Pancreas (tissue), 10 donors: ENCODE measurements around the gene SYNDIG1. TPM values are rescaled to one million over a fixed set of nuclear protein-coding genes. Genes with fewer than 3 reads are reported as not detected.

Experiments used
- ATAC-seq, 4 donors: fragments of 200-7000 bp; cut with Tn5 transposase; one replicate each; pipeline versions ENCODE4 v1.8.0 to v1.9.1; 2020; ENCODE audit warnings: mild to moderate bottlenecking in 4 of 4, moderate library complexity in 4 of 4
- DNase-seq, 6 donors: peaks; one replicate each; pipeline ENCODE4 v3.0.0-alpha.2; 2020
- FAIRE-seq: peaks from 2 replicates; lab custom pipeline; 2012; peaks lifted over from hg19 to GRCh38; lab: Jason Lieb, UNC
- H3K27ac ChIP-seq, 4 donors: fragments of 200-600 bp; sonication (generic); 1 replicate in 3 of 4; 2 replicates in 1 of 4; pipeline versions ENCODE4 v1.5.0 to v1.8.0; 2020
- H3K27me3 ChIP-seq, 4 donors: fragments of 200-600 bp; one replicate each; pipeline ENCODE4 v1.8.0; 2021
- H3K36me3 ChIP-seq, 3 donors: fragments of 200-600 bp; sonication (generic) in 1 of 3; one replicate each; pipeline versions ENCODE4 v1.5.0 to v1.8.0; 2020 to 2021
- H3K4me1 ChIP-seq, 3 donors: fragments of 200-600 bp; one replicate each; pipeline ENCODE4 v1.8.0; 2021
- H3K4me3 ChIP-seq, 4 donors: fragments of 200-600 bp; sonication (generic) in 2 of 4; one replicate each; pipeline versions ENCODE4 v1.5.0 to v1.8.0; 2020 to 2021
- H3K9me3 ChIP-seq, 4 donors: fragments of 200-600 bp; one replicate each; pipeline ENCODE4 v1.8.0; 2021
- WGBS, 2 donors: extraction: QIAGEN DNeasy Blood & Tissue Kit; methylation state at CpG; one replicate each; pipeline ENCODE4 v1.1.7; 2013; 5-methylcytosine and 5-hydroxymethylcytosine counted together
- intact Hi-C, 3 donors: fragments of 100-400 bp; cut with DNase I; formaldehyde crosslinking; loops; one replicate each; pipeline versions ENCODE4 v1.11.1 to v1.14.2; 2022
- polyA plus RNA-seq, 2 donors: library from polyadenylated mRNA; stranded (reverse); fragments of 200-250 nt; gene quantifications; one replicate each; pipeline ENCODE4 v1.2.3, GENCODE V29; 2013
- total RNA-seq, 6 donors: library from RNA; stranded (reverse); fragmentation: NEBNext Ultra II Directional in 4 of 6; extraction: Animal tissue kit (Norgen Biotek cat#: 25700) in 4 of 6; gene quantifications; one replicate each; pipeline versions ENCODE4 v1.2.1 to v1.2.4, GENCODE V29; 2021 to 2023
- TF ChIP-seq, protein P1 (sequence below), 4 donors: fragments of 200-600 bp; sonication (generic) in 3 of 4; IDR thresholded peaks; one replicate each; pipeline versions ENCODE4 v1.5.0 to v1.8.0; 2021; ENCODE audit warnings: antibody characterized with exemption in 4 of 4
- donor health status: healthy with polysubstance abuse.
- donor health status: DM: no; HTN: no; CAD: no; lungs with moderate emphysema.
- donor health status: DM: no; HTN: no; CAD: no.
- donor health status: control.
- donor health status: control.
- donor health status: Bipolar disorder and iron deficiency.
- donor health status: DM: yes; HTN: yes; CAD: no.
- donor health status: DM: no; HTN: no; CAD: no.
- donor health status: DM: no; HTN: no; CAD: no.
- donor health status: DM: yes; HTN: yes; CAD: no.

SYNDIG1 gene
- total and polyA plus RNA-seq, 8 donors = 0.04 to 0.46 (median 0.23) TPM; not detected in 1

DNA sequence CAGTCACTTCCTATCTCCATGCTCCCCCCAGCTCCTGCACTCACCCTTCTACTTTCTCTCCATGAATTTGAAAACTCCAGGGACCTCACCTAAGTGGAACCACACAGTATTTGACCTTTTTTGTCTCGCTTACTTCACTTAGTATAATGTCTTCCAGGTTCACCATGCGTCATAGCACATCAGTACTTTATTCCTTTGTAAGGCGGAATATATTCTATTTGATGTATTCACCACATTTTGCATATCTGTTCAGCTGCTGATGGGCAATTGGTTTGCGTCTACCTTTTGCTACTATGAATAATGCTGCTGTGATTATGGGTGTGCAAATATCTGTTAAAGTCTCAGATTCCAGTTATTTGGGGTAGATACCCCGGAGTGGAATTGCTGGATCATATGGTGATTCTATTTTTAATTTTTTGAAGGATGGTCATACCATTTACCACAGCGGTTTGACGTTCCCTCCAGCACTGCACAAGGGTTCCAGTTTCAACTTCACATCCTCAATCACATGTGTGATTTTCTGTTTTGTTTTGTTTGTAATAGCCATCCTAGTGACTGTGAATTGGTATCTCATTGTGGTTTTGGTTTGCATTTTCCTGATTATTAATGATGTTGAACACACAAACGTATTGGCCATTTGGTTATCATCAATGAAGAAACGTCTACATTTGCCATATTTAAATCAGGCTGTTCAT, 20.3 kb upstream of the SYNDIG1 start:
- FAIRE-seq = no peak

DNA sequence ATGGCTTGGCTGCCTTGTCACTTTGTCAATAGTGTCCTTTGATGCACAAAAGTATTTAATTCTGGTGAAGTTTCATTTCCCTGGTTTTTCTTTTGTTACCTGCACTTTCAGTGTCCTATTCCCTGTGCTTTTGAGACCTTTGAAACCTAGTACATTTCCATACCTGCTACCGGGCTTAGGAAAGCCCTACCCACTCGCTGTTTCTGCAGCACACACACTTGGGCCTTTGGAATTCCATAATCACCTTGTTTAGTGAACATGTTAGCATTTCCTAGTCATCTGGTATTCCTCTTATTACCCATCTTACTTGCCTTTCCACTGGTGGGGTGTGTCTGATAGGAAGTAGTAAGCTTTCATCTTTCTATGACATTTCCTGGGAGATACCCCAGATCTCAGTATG, 19.3 kb upstream of the SYNDIG1 start:
- Histone ChIP-seq H3K4me3 (no peak overlapping the region), H3K36me3 (no peaks in the 10 kb centered on the region), H3K9me3 (no peaks in the 10 kb centered on the region), H3K27ac (no peak overlapping the region), H3K27me3 (no peaks in the 10 kb centered on the region), H3K4me1 (no peaks in the 10 kb centered on the region)
- intact Hi-C loops = no loop called here
- 53 to 62% methylated on average over 2 of the region's 2 CpGs for WGBS, 2 donors
- DNase-seq (no peak), ATAC-seq (no peak), FAIRE-seq (no peak)
- TF ChIP-seq, protein P1, sequence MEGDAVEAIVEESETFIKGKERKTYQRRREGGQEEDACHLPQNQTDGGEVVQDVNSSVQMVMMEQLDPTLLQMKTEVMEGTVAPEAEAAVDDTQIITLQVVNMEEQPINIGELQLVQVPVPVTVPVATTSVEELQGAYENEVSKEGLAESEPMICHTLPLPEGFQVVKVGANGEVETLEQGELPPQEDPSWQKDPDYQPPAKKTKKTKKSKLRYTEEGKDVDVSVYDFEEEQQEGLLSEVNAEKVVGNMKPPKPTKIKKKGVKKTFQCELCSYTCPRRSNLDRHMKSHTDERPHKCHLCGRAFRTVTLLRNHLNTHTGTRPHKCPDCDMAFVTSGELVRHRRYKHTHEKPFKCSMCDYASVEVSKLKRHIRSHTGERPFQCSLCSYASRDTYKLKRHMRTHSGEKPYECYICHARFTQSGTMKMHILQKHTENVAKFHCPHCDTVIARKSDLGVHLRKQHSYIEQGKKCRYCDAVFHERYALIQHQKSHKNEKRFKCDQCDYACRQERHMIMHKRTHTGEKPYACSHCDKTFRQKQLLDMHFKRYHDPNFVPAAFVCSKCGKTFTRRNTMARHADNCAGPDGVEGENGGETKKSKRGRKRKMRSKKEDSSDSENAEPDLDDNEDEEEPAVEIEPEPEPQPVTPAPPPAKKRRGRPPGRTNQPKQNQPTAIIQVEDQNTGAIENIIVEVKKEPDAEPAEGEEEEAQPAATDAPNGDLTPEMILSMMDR (IDR thresholded peaks at IDR 0.05) = no peak

More for the DNA sequence above, 20.3 kb upstream of the SYNDIG1 start:
- H3K27me3 ChIP-seq = no peaks in the 10 kb centered on the region
- ATAC-seq (no peak), DNase-seq (no peak)
- TF ChIP-seq, protein P1 (IDR thresholded peaks at IDR 0.05) = no peak
- WGBS, 2 donors = 62 to 64% methylated on average over 9 of the region's 9 CpGs
- no peak overlapping the region for H3K27ac ChIP-seq
- intact Hi-C loops = no loop called here
- no peak overlapping the region for H3K4me3 ChIP-seq
- no peaks in the 10 kb centered on the region for H3K4me1 ChIP-seq
- no peaks in the 10 kb centered on the region for H3K9me3 ChIP-seq
- no peaks in the 10 kb centered on the region for H3K36me3 ChIP-seq

DNA sequence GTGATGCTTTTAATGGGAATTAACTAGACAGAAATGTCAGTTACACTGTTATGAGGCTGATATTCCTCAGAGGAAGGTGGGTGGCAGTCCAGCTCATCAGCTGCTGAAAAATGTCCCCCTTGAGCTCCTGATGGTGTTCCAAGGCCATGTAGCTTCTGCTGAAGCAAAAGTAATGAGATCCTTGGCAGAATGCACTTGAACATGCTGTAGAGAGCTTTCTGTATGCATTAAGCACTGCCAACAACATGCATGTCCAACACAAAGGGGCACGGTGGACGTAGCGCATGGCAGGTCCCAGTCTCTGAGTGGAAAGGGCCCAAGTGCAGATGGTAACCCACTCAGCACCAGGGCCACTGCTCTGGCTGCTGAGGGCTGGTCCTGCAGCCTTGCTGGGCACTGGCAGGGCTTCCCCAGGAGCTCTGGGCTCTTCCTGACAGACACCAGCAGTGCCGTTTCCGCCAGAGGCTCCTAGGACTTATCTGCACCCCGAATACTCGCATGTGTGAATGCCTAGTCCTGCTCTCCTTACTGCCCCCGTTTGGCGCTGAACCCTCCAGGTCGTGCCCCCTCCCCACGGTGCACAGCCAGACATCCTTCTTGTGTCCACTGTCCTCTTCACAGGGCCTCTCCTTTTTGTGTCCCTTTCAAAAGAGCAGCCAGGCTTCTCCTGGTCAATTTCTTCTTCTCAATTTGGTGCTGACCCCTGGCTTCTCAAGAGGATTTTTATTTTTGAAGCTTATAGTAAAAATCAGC, 18.6 kb upstream of the SYNDIG1 start:
- WGBS, 2 donors = 61 to 74% methylated on average over 11 of the region's 11 CpGs
- Histone ChIP-seq H3K27ac (no peak overlapping the region), H3K36me3 (no peaks in the 10 kb centered on the region), H3K9me3 (no peaks in the 10 kb centered on the region), H3K27me3 (no peaks in the 10 kb centered on the region), H3K4me3 (no peak overlapping the region), H3K4me1 (no peaks in the 10 kb centered on the region)
- no peak for ATAC-seq
- TF ChIP-seq, protein P1 (IDR thresholded peaks at IDR 0.05) = no peak
- intact Hi-C loops = no loop called here
- no peak for DNase-seq
- no peak for FAIRE-seq

DNA sequence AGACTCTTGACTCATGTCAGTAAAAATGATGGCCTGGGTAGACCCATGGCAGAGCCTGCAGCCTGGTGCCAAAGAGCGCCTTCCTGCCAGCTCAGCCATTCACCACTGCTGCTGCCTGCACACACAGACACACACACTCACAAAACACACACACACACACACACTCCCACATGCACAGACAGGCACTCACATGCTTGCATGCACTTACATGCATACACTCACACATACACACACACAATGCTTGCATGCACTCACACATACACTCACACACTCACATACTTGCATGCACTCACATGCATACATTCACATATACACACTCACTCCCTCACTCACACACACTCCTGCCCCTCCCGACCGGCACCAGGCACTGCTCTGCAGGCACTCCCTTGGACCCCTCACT, 18.0 kb upstream of the SYNDIG1 start:
- no peaks in the 10 kb centered on the region for H3K36me3 ChIP-seq
- TF ChIP-seq, protein P1 (IDR thresholded peaks at IDR 0.05) = no peak
- no peak overlapping the region for H3K27ac ChIP-seq
- H3K27me3 ChIP-seq = no peaks in the 10 kb centered on the region
- intact Hi-C loops = no loop called here
- no peaks in the 10 kb centered on the region for H3K9me3 ChIP-seq
- H3K4me1 ChIP-seq = no peaks in the 10 kb centered on the region
- H3K4me3 ChIP-seq = no peak overlapping the region
- 61 to 63% methylated on average over 3 of the region's 3 CpGs for WGBS, 2 donors
- DNase-seq = no peak
- ATAC-seq = no peak
- FAIRE-seq = no peak

DNA sequence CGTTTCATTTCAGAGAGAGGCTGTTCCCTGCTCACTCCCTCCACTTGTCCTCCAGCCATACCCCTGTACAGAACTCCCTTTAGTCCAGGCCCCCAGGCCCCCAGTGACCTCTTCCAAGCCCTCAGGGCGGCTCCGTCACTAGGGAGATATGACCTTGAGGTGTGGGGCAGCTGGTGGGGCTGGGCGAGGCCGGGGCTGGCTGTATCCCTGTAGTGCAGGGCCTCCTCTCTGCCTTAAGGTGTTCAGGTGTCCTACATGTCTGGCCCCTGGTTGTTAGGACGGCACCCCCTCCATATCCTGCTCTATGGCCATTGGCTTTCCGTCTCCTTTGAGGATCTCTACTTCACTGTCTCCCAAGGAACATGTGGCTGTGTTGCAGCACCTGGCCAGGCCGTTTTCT, 17.4 kb upstream of the SYNDIG1 start:
- Histone ChIP-seq H3K9me3 (no peaks in the 10 kb centered on the region), H3K4me1 (no peaks in the 10 kb centered on the region), H3K4me3 (no peak overlapping the region), H3K27me3 (peaks cover 0 to 3% (median 0%) of the 10 kb centered on the region in 4 donors), H3K27ac (no peak overlapping the region), H3K36me3 (no peaks in the 10 kb centered on the region)
- ATAC-seq (no peak), DNase-seq (no peak), FAIRE-seq (no peak)
- intact Hi-C loops = no loop called here
- 38 to 53% methylated on average over 8 of the region's 8 CpGs for WGBS, 2 donors
- TF ChIP-seq, protein P1 (IDR thresholded peaks at IDR 0.05) = no peak
